Measurements from ENCODE around the gene ROCK2. TPM values are rescaled to one million over a fixed set of nuclear protein-coding genes. Genes with fewer than 3 reads are reported as not detected.
"Not testable (repeated sequence)": the region's sequence is repeated elsewhere in the genome, so short reads cannot be mapped to it uniquely, and the experiment has no call there.

The ROCK2 gene
- total RNA-seq, 1 experiment from 2014 or later, result 44.6 TPM

DNA sequence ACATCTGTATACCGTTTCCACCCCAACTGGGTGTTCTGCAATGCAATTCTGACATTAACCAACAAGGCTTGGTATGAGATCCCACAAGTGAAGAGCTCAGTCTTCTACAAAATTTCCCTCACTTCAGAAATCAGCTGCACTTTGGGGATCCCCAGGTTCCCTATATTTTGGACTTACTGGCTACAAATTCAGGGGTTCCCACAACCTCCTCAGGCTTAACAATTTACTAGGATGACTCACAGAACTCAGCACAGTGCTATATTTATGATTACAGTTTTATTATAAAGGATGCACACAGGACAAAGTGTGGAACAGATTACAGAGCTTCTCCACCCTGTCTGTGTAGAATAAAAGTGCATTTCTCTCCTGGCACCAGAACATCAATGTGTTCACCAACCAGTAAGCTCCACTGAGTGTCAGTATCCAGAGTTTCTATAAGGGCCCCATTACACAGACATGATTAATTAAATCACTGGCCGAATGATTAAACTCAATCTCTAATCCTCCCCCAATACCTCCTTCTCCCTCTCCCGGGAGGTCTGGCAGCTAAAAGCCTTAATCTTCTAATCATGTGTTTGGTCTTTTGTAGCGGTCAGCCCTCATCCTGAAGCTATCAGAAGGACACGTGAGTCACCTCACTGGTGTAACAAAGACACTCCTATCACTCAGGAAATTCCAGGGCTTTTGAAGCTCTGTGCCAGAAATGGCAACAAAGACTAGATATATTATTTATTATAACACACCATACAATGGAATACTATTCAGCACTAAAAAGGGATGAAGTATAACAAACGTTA is 104.6 kb downstream of the ROCK2 start:
- DNase-seq (ENCODE audit: low spot score), result peak; percentile 82

GRCh38 chr2:11239147-11239546 is 105.3 kb downstream of the ROCK2 start:
- no peak for DNase-seq (ENCODE audit: low spot score)

GRCh38 chr2:11237122-11237521 is 107.3 kb downstream of the ROCK2 start:
- no peak for DNase-seq (ENCODE audit: low spot score)

DNA sequence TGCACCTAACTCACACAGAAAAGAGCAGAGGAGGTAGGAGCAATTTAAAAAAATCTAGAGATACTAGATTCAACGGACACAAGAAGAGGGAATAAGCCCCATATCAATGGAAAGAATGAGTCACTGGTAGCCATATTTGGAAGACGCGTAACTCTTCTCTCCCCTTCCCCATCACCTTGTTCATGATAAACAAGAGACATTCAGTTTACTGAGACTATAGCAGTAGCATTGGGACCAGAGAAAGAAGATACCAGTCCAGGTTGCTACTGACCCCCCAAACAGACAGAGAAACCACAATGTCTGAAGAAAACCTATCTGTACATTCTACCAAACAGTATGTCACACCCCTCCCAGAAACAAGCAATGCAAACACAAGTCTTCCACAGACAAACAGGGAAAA is 108.1 kb downstream of the ROCK2 start:
- DNase-seq (ENCODE audit: low spot score), result no peak

- DNase-seq (ENCODE audit: low spot score), result no peak
These were observed 108.9 kb downstream of the ROCK2 start for GRCh38 chr2:11235583-11235982.

- DNase-seq (ENCODE audit: low spot score), result peak; percentile 10
These were observed 110.1 kb downstream of the ROCK2 start for GRCh38 chr2:11234309-11234708.

DNA sequence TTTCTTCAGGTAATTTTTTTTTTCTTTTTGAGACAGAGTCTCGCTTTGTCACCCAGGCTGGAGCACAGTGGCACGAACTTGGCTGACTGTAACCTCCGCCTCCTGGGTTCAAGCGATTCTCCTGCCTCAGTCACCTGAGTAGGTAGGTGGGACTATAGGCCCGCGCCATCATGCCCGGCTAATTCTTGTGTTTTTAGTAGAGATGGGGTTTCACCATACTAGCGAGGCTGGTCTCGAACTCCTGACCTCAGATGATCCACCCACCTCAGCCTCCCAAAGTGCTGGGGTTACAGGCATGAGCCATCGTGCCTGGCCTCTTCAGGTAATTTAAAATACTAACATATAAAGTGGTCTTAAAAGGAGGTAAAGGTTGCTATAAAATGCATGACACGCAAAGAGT is 113.2 kb downstream of the ROCK2 start:
- not testable (repeated sequence) for DNase-seq (ENCODE audit: low spot score)

- no peak for DNase-seq (ENCODE audit: low spot score)
These were observed 115.7 kb downstream of the ROCK2 start for GRCh38 chr2:11228692-11229091.

DNA sequence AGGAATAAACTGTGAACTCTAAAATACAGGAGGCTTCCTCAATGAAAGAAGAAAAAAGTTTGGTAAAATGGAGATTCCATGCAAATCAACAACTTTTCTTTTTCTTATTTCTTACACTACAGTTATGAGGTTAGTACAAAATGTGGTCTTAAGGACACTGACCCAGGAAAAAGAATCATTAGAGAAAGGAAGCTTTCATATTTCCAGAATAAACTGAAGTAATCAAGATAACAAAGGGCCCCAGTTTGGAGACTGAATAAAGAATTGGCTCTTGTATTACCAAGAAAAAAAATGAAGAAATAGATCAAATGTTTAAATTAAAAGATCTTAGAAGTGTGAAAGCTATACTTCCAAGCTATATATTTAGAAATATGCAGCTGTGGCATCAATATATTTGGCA is 116.8 kb downstream of the ROCK2 start:
- no peak for DNase-seq (ENCODE audit: low spot score)

DNA sequence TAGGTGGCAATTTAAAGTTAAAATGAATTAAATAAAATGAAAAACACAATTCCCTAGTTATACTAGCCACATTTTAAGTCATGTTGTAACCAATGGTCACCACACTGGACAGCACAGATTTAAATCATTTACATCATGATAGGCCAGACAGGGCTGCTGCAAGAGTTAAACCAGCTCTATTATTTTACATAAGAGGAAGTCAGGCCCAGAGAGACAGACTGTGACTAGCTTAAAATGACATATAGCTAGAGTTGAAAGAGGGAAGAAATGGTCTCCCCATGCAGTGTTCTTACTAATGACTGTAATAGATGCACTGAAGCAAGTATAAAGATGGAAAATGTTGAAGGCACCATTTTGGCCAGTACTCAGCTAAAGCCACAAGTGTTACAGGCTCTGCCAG is 119.5 kb downstream of the ROCK2 start:
- DNase-seq (ENCODE audit: low spot score), result no peak

GRCh38 chr2:11222845-11223244 is 121.6 kb downstream of the ROCK2 start:
- no peak for DNase-seq (ENCODE audit: low spot score)

- DNase-seq (ENCODE audit: low spot score), result no peak
These were observed 124.0 kb downstream of the ROCK2 start for GRCh38 chr2:11220445-11220844.

DNA sequence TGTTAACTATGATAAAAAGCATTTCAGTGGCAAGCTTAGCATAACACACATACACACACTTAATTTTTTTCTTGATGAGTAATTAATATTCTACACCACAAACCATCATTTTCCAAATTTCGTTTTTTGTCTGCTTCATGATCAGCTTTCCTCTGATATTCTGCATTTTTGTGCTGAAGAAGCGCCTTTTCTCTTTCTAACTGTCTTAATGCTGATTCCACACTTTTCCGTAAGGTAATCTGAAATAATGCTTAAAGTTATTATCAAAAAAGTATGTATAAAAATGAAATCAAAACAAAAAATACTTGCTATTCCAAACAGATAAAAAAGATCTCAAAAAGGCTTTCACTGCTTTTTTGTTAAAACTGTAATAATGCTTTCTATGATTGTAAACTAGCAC is 129.0 kb downstream of the ROCK2 start:
- no peak for DNase-seq (ENCODE audit: low spot score)

- DNase-seq (ENCODE audit: low spot score), result no peak
These were observed 129.7 kb downstream of the ROCK2 start for GRCh38 chr2:11214770-11215169.

GRCh38 chr2:11213975-11214374 is 130.5 kb downstream of the ROCK2 start:
- no peak for DNase-seq (ENCODE audit: low spot score)

DNA sequence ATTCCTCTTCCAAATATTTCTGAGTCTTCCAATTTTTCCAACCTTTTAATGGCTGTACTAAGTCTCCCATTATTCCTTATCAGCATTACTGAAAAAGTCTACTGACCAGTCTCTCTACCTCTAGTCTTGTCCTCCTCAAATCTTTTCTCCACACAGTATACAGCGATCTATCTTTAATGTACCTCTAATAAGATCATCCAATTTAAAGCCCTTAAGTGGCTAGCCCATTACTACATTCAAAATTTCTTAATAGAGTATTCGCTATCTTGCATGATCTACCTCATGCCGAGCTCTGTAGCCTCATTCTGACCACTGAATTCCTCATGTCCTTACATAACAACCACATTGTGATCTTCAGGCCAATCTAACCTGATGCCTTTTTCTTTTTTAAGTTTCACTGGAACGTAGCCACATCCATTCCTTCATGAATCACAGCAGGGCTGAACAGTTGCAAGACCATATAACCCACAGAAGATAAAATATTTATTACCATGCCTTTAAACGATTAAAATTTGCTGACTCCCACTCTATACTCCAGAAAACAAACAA is 131.3 kb downstream of the ROCK2 start:
- DNase-seq (ENCODE audit: low spot score), result peak; percentile 65

DNA sequence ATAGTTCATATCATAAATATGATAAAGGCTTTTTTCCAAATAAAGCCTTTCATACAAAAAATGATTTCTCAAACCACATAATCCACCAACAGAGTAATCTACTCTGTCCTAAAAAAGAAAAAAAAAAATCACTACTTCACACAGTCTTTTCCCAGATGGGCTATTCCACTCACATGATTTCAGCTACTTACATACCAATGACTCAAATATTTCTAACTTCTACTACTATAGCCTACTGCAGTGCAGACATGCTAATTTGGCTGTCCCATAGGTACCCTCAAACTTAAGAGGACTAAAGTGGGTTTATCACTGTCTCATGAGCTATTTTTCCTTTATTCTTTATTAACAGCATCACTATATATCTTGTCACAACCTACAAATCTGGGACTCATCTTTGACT is 131.8 kb downstream of the ROCK2 start:
- DNase-seq (ENCODE audit: low spot score), result no peak

DNA sequence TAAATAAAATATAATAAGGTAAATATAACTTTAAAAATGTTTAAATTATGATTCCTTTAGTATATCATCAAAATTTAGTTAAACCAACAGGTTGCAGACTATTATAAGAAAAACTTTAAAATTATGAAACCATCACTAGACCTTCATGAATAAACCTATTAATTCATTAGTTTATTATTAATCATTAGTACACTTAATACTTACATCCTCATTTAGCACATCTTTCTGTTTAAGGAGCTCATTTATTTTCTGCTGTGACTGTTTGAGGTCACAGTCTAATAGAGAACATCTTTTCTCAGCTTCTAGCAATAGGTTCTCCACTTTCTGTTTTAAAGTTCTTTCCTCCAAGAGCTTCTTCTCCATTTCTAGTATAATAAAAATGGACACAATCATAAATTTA is 136.4 kb downstream of the ROCK2 start:
- no peak for DNase-seq (ENCODE audit: low spot score)

GRCh38 chr2:11203480-11203879 is 141.0 kb downstream of the ROCK2 start:
- DNase-seq (ENCODE audit: low spot score), result peak; percentile 92

- no peak for DNase-seq (ENCODE audit: low spot score)
These were observed 142.5 kb downstream of the ROCK2 start for GRCh38 chr2:11201969-11202368.

DNA sequence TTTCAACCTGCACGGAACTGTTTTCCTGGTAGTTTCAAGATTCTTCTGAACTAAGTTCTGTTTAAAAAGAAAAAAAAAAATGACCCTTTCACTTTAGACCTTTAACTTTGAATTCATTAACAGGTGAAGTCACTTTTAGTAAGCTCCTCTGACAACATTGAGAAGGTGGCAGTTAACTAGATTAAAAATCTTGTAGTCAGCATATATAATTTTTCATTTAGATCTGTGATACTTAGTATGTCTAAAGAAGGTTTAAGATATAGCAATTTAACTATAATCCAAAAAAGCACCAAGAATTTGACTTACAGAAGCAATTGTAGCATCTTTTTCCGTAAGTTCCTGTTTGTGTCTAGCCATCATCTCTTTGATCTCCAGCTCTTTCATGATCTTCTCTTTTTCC is 143.8 kb downstream of the ROCK2 start:
- no peak for DNase-seq (ENCODE audit: low spot score)

- DNase-seq (ENCODE audit: low spot score), result no peak
These were observed 148.2 kb downstream of the ROCK2 start for GRCh38 chr2:11196246-11196645.

DNA sequence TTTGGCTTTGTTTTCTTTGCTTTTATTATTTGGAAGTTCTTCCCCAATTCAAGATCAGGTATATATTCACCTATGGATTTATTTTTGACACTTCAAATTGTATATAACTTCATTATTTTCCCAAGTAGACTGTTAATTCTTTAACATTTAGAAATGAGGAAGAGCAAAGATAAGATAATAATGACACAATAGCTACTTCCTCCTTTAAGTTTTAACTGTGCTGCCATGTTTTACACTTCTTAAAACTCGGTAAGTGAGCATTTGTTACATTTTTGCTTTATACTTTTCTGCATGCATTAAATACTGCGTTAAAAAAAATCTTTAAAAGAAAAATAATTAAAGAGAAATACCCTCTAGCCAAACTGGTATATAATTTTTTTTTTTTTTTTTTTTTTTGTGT is 156.7 kb downstream of the ROCK2 start:
- no peak for DNase-seq (ENCODE audit: low spot score)

All from A172 (cell line).